ENCODE data around the gene FMR1NB.

- TF ChIP-seq, protein P1, sequence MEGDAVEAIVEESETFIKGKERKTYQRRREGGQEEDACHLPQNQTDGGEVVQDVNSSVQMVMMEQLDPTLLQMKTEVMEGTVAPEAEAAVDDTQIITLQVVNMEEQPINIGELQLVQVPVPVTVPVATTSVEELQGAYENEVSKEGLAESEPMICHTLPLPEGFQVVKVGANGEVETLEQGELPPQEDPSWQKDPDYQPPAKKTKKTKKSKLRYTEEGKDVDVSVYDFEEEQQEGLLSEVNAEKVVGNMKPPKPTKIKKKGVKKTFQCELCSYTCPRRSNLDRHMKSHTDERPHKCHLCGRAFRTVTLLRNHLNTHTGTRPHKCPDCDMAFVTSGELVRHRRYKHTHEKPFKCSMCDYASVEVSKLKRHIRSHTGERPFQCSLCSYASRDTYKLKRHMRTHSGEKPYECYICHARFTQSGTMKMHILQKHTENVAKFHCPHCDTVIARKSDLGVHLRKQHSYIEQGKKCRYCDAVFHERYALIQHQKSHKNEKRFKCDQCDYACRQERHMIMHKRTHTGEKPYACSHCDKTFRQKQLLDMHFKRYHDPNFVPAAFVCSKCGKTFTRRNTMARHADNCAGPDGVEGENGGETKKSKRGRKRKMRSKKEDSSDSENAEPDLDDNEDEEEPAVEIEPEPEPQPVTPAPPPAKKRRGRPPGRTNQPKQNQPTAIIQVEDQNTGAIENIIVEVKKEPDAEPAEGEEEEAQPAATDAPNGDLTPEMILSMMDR (IDR thresholded peaks at IDR 0.05) = no peak
- no peak for TF ChIP-seq POLR2A (IDR thresholded peaks at IDR 0.05)
Measured at GRCh38 chrX:147978931-147979330, 2.2 kb upstream of the FMR1NB start.
